Measurements from ENCODE around the gene BAHCC1. TPM values are rescaled to one million over a fixed set of nuclear protein-coding genes. Genes with fewer than 3 reads are reported as not detected.

Gene BAHCC1
- total and polyA plus RNA-seq, 10 of the 15 experiments (the other 5 are each of a cell fraction or from before 2014, with no cell fraction given), result 0.03 to 0.14 (median 0.11) TPM; not detected in 6

DNA sequence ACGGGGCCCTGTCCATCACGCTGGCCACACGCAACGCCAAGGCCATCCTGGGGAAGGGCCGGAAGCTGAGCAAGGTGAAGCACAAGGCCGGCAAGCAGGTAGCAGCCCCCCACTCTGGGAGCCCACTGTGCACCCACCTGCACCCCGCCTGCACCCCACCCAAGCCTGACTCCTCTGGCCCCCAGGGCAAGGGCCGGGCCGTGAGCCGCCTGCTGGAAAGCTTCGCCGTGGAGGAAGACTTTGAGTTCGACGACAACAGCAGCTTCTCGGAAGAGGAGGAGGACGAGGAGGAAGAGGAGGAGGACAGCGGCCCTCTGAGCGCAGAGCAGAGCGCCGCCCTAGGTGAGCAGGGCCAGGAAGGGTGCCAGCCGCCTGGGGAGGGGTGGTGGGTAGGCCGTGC, 63.4 kb downstream of the BAHCC1 start (continued):
- no peak for TF ChIP-seq CEBPB (IDR thresholded peaks at IDR 0.05; ENCODE audit: borderline replicate concordance in 1 of 2, low read depth in 2 of 2, low read length in 2 of 2)
- TF ChIP-seq FOXM1 (IDR thresholded peaks at IDR 0.05; ENCODE audit: low read depth, low read length), result no peak
- TF ChIP-seq, protein P1, sequence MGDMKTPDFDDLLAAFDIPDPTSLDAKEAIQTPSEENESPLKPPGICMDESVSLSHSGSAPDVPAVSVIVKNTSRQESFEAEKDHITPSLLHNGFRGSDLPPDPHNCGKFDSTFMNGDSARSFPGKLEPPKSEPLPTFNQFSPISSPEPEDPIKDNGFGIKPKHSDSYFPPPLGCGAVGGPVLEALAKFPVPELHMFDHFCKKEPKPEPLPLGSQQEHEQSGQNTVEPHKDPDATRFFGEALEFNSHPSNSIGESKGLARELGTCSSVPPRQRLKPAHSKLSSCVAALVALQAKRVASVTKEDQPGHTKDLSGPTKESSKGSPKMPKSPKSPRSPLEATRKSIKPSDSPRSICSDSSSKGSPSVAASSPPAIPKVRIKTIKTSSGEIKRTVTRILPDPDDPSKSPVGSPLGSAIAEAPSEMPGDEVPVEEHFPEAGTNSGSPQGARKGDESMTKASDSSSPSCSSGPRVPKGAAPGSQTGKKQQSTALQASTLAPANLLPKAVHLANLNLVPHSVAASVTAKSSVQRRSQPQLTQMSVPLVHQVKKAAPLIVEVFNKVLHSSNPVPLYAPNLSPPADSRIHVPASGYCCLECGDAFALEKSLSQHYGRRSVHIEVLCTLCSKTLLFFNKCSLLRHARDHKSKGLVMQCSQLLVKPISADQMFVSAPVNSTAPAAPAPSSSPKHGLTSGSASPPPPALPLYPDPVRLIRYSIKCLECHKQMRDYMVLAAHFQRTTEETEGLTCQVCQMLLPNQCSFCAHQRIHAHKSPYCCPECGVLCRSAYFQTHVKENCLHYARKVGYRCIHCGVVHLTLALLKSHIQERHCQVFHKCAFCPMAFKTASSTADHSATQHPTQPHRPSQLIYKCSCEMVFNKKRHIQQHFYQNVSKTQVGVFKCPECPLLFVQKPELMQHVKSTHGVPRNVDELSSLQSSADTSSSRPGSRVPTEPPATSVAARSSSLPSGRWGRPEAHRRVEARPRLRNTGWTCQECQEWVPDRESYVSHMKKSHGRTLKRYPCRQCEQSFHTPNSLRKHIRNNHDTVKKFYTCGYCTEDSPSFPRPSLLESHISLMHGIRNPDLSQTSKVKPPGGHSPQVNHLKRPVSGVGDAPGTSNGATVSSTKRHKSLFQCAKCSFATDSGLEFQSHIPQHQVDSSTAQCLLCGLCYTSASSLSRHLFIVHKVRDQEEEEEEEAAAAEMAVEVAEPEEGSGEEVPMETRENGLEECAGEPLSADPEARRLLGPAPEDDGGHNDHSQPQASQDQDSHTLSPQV (IDR thresholded peaks at IDR 0.05), result no peak
- no peak for TF ChIP-seq WRNIP1 (IDR thresholded peaks at IDR 0.05; ENCODE audit: borderline replicate concordance, low read depth, low read length)
- TF ChIP-seq YY1 (IDR thresholded peaks at IDR 0.05; ENCODE audit: low read depth, low read length), result no peak
- TF ChIP-seq, protein P2, sequence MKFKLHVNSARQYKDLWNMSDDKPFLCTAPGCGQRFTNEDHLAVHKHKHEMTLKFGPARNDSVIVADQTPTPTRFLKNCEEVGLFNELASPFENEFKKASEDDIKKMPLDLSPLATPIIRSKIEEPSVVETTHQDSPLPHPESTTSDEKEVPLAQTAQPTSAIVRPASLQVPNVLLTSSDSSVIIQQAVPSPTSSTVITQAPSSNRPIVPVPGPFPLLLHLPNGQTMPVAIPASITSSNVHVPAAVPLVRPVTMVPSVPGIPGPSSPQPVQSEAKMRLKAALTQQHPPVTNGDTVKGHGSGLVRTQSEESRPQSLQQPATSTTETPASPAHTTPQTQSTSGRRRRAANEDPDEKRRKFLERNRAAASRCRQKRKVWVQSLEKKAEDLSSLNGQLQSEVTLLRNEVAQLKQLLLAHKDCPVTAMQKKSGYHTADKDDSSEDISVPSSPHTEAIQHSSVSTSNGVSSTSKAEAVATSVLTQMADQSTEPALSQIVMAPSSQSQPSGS (IDR thresholded peaks at IDR 0.05; ENCODE audit: low read length), result no peak
- TF ChIP-seq, protein P3, sequence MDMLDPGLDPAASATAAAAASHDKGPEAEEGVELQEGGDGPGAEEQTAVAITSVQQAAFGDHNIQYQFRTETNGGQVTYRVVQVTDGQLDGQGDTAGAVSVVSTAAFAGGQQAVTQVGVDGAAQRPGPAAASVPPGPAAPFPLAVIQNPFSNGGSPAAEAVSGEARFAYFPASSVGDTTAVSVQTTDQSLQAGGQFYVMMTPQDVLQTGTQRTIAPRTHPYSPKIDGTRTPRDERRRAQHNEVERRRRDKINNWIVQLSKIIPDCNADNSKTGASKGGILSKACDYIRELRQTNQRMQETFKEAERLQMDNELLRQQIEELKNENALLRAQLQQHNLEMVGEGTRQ (IDR thresholded peaks at IDR 0.05; ENCODE audit: borderline replicate concordance, low read depth, low read length), result no peak
- no peak for TF ChIP-seq SMAD1 (IDR thresholded peaks at IDR 0.05; ENCODE audit: low read depth, partially characterized antibody)
- TF ChIP-seq SIX5 (IDR thresholded peaks at IDR 0.05; ENCODE audit: low read depth, low read length, severe bottlenecking), result no peak
